ENCODE measurements around the gene CDA. TPM values are rescaled to one million over a fixed set of nuclear protein-coding genes. Genes with fewer than 3 reads are reported as not detected.

The CDA gene
- polyA plus RNA-seq, 1 of the 3 experiments (the other 2 are of a cell fraction), result 0.12 TPM

DNA sequence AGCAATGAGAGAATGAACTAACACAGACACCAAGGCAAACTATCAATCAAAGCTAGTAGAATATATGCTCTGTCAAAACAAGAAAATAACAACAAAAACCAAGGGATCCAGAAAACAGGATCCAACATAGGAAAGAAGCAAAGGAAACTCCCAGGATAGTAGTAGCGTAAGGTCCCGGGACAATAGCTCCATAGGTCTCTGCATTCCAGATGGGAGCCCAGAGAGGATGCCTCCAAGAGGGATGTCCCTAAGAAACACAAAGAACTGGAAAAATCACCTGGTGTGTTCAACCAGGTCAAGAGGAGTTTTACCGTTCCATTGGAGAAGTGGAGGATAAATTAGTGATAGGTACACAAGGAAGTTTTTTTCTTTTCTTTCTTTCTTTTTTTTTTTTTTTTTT lies 42.3 kb upstream of the CDA start:
- 73% methylated on average over 3 of the region's 3 CpGs for WGBS (ENCODE audit: low lambda C conversion rate)
- no peak for TF ChIP-seq CHD2 (IDR thresholded peaks at IDR 0.05; ENCODE audit: low read length, partially characterized antibody)
- TF ChIP-seq, protein P1, sequence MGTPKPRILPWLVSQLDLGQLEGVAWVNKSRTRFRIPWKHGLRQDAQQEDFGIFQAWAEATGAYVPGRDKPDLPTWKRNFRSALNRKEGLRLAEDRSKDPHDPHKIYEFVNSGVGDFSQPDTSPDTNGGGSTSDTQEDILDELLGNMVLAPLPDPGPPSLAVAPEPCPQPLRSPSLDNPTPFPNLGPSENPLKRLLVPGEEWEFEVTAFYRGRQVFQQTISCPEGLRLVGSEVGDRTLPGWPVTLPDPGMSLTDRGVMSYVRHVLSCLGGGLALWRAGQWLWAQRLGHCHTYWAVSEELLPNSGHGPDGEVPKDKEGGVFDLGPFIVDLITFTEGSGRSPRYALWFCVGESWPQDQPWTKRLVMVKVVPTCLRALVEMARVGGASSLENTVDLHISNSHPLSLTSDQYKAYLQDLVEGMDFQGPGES (IDR thresholded peaks at IDR 0.05; ENCODE audit: low read depth, low read length), result no peak
- no peak for TF ChIP-seq EZH2phosphoT487 (IDR thresholded peaks at IDR 0.05; ENCODE audit: borderline replicate concordance, low read depth)
- no peak for TF ChIP-seq RAD21 (IDR thresholded peaks at IDR 0.05; ENCODE audit: low read length)
- TF ChIP-seq RCOR1 (IDR thresholded peaks at IDR 0.05; ENCODE audit: low read length), result no peak
- no peak for TF ChIP-seq FOXJ3 (CRISPR knock-in tag; IDR thresholded peaks at IDR 0.05)
- TF ChIP-seq FOSL2 (IDR thresholded peaks at IDR 0.05; ENCODE audit: borderline replicate concordance, low read depth), result no peak
- no peak for TF ChIP-seq NRF1 (IDR thresholded peaks at IDR 0.05; ENCODE audit: low read depth, low read length)
- TF ChIP-seq SMC3 (IDR thresholded peaks at IDR 0.05; ENCODE audit: low read depth, low read length), result no peak
- no peak for TF ChIP-seq TAF1 (IDR thresholded peaks at IDR 0.05; ENCODE audit: borderline replicate concordance, low read depth, low read length)
- TF ChIP-seq, protein P2, sequence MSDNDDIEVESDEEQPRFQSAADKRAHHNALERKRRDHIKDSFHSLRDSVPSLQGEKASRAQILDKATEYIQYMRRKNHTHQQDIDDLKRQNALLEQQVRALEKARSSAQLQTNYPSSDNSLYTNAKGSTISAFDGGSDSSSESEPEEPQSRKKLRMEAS (IDR thresholded peaks at IDR 0.05; ENCODE audit: low read depth), result no peak
- H3K4me2 ChIP-seq, result no peak overlapping the region
- H3K27me3 ChIP-seq (ENCODE audit: insufficient read depth), result peaks cover 61% of the 10 kb centered on the region; the same call in 1 of the 2 replicates
- no peaks in the 10 kb centered on the region for H3K9me3 ChIP-seq
- POLR2A ChIA-PET, result no interaction called here
- no peaks in the 10 kb centered on the region for H4K20me1 ChIP-seq (ENCODE audit: insufficient read depth)
- H3K9me2 ChIP-seq, result no peaks in the 10 kb centered on the region
- no peak overlapping the region for H3K27ac ChIP-seq (ENCODE audit: low read depth in 2 of 2, low read length in 1 of 2)
- no peaks in the 10 kb centered on the region for H3K36me3 ChIP-seq (replicated peaks in 1 of 2; ENCODE audit: control insufficient read depth in 1 of 2, insufficient read depth in 2 of 2, low read length in 1 of 2)
- CTCF ChIA-PET, result interaction anchor here (1.1 kb wide), 1 partner anchor 46 kb away, joined by 3 read pairs; no protein-coding TSS in a partner anchor
- no peak overlapping the region for H3K4me3 ChIP-seq (ENCODE audit: low read depth in 2 of 2, low read length in 1 of 2)
- DNase-seq, result no peak
- H3K4me1 ChIP-seq (ENCODE audit: control insufficient read depth in 1 of 2, insufficient read depth in 2 of 2, low read depth in 1 of 2, low read length in 1 of 2), result peaks cover 0 to 2% of the 10 kb centered on the region in 2 experiments; a peak in 1 of 4 replicates
- no peaks in the 10 kb centered on the region for H3K79me2 ChIP-seq (ENCODE audit: insufficient read depth)
- no peaks in the 10 kb centered on the region for H3F3A ChIP-seq (replicated peaks; ENCODE audit: insufficient read depth)
- no peak overlapping the region for H2AFZ ChIP-seq (ENCODE audit: low read depth)
- no peak overlapping the region for H3K9ac ChIP-seq

DNA sequence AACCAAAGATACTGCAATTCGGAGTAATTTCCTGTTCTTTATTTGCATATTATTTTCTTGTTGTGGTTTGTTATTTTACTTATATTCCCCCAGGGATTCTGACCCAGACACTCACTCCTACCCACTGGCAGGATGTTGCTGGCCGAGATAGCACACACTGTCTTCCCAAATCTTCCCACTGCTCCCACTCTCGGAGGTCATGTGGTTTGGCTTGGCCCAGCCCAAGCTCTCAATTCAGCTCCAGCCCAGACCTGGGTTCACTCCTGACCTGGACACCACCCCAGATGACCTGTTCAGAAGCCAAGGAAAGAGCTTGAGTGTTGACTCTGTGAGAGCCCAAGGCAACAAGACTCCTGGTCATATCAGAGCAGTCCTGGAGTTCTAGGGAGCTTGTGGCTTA lies 37.7 kb upstream of the CDA start:
- no peaks in the 10 kb centered on the region for H3K9me3 ChIP-seq
- no peak overlapping the region for H3K27ac ChIP-seq (ENCODE audit: low read depth in 2 of 2, low read length in 1 of 2)
- no peak overlapping the region for H3K4me2 ChIP-seq
- no peak overlapping the region for H3K4me3 ChIP-seq (ENCODE audit: low read depth in 2 of 2, low read length in 1 of 2)
- H3K9me2 ChIP-seq, result no peaks in the 10 kb centered on the region
- H3K79me2 ChIP-seq (ENCODE audit: insufficient read depth), result no peaks in the 10 kb centered on the region
- ChIA-PET CTCF (interaction anchor here (1.3 to 2.2 kb wide), 4 partner anchors 12 to 90 kb away, joined by 4 to 18 read pairs (median 7); partner anchors contain the start of gene PINK1), POLR2A (no interaction called here)
- peaks cover 65% of the 10 kb centered on the region for H3K27me3 ChIP-seq (ENCODE audit: insufficient read depth)
- H4K20me1 ChIP-seq (ENCODE audit: insufficient read depth), result no peaks in the 10 kb centered on the region
- H2AFZ ChIP-seq (ENCODE audit: low read depth), result no peak overlapping the region
- DNase-seq, result no peak
- no peaks in the 10 kb centered on the region for H3F3A ChIP-seq (replicated peaks; ENCODE audit: insufficient read depth)
- H3K36me3 ChIP-seq (replicated peaks in 1 of 2; ENCODE audit: control insufficient read depth in 1 of 2, insufficient read depth in 2 of 2, low read length in 1 of 2), result no peaks in the 10 kb centered on the region
- 76% methylated on average over 3 of the region's 3 CpGs for WGBS (ENCODE audit: low lambda C conversion rate)
- H3K9ac ChIP-seq, result no peak overlapping the region
- H3K4me1 ChIP-seq (ENCODE audit: control insufficient read depth in 1 of 2, insufficient read depth in 2 of 2, low read depth in 1 of 2, low read length in 1 of 2), result peaks cover 0 to 17% of the 10 kb centered on the region in 2 experiments; a peak in 1 of 4 replicates
- TF ChIP-seq POLR2AphosphoS5 (IDR thresholded peaks at IDR 0.05; ENCODE audit: low read depth, low read length) (no peak), RFX5 (IDR thresholded peaks at IDR 0.05; ENCODE audit: low read length) (no peak), TCF12 (IDR thresholded peaks at IDR 0.05) (no peak), MEF2A (IDR thresholded peaks at IDR 0.05; ENCODE audit: borderline replicate concordance, low read depth) (no peak), NFIC (IDR thresholded peaks at IDR 0.05; ENCODE audit: borderline replicate concordance) (no peak), GATA2 (CRISPR knock-in tag; IDR thresholded peaks at IDR 0.05) (no peak), MXI1 (IDR thresholded peaks at IDR 0.05; ENCODE audit: low read depth, low read length) (no peak), TAF1 (IDR thresholded peaks at IDR 0.05; ENCODE audit: borderline replicate concordance, low read depth, low read length) (no peak), SIN3A (IDR thresholded peaks at IDR 0.05; ENCODE audit: borderline replicate concordance, low read depth, low read length) (no peak), FOXM1 (IDR thresholded peaks at IDR 0.05; ENCODE audit: low read depth) (no peak), JUND (IDR thresholded peaks at IDR 0.05) (no peak)
- TF ChIP-seq, protein P3, sequence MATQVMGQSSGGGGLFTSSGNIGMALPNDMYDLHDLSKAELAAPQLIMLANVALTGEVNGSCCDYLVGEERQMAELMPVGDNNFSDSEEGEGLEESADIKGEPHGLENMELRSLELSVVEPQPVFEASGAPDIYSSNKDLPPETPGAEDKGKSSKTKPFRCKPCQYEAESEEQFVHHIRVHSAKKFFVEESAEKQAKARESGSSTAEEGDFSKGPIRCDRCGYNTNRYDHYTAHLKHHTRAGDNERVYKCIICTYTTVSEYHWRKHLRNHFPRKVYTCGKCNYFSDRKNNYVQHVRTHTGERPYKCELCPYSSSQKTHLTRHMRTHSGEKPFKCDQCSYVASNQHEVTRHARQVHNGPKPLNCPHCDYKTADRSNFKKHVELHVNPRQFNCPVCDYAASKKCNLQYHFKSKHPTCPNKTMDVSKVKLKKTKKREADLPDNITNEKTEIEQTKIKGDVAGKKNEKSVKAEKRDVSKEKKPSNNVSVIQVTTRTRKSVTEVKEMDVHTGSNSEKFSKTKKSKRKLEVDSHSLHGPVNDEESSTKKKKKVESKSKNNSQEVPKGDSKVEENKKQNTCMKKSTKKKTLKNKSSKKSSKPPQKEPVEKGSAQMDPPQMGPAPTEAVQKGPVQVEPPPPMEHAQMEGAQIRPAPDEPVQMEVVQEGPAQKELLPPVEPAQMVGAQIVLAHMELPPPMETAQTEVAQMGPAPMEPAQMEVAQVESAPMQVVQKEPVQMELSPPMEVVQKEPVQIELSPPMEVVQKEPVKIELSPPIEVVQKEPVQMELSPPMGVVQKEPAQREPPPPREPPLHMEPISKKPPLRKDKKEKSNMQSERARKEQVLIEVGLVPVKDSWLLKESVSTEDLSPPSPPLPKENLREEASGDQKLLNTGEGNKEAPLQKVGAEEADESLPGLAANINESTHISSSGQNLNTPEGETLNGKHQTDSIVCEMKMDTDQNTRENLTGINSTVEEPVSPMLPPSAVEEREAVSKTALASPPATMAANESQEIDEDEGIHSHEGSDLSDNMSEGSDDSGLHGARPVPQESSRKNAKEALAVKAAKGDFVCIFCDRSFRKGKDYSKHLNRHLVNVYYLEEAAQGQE (IDR thresholded peaks at IDR 0.05; ENCODE audit: low read depth, low read length), result no peak
- TF ChIP-seq, protein P4, sequence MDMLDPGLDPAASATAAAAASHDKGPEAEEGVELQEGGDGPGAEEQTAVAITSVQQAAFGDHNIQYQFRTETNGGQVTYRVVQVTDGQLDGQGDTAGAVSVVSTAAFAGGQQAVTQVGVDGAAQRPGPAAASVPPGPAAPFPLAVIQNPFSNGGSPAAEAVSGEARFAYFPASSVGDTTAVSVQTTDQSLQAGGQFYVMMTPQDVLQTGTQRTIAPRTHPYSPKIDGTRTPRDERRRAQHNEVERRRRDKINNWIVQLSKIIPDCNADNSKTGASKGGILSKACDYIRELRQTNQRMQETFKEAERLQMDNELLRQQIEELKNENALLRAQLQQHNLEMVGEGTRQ (IDR thresholded peaks at IDR 0.05; ENCODE audit: borderline replicate concordance, low read depth, low read length), result no peak
- TF ChIP-seq, protein P5, sequence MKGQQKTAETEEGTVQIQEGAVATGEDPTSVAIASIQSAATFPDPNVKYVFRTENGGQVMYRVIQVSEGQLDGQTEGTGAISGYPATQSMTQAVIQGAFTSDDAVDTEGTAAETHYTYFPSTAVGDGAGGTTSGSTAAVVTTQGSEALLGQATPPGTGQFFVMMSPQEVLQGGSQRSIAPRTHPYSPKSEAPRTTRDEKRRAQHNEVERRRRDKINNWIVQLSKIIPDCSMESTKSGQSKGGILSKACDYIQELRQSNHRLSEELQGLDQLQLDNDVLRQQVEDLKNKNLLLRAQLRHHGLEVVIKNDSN (IDR thresholded peaks at IDR 0.05; ENCODE audit: borderline replicate concordance, low read depth), result no peak
